Effector memory CD4-positive, alpha-beta T cell (primary cell): ENCODE measurements around the gene NUTM2F.
"Not testable (repeated sequence)": the region's sequence is repeated elsewhere in the genome, so short reads cannot be mapped to it uniquely, and the experiment has no call there.

Experiments
- DNase-seq, 3 donors: peaks; one replicate each; pipeline ENCODE4 v3.0.0-alpha.2; 2020
- H3K27ac ChIP-seq: 2 replicates; pipeline ENCODE4 v1.7.0; 2013; ENCODE audit warnings: mild to moderate bottlenecking, low read length, moderate library complexity; ENCODE audit not compliant: insufficient read depth, poor library complexity, severe bottlenecking
- H3K27me3 ChIP-seq: replicated peaks from 2 replicates; pipeline ENCODE4 v1.7.0; 2013; ENCODE audit warnings: mild to moderate bottlenecking, low read length; ENCODE audit not compliant: insufficient read depth, control insufficient read depth, poor library complexity, severe bottlenecking
- H3K36me3 ChIP-seq: 2 replicates; pipeline ENCODE4 v1.7.0; 2013; ENCODE audit warnings: mild to moderate bottlenecking, low read length, moderate library complexity; ENCODE audit not compliant: control insufficient read depth, insufficient read depth
- H3K4me1 ChIP-seq: 2 replicates; pipeline ENCODE4 v1.7.0; 2013; ENCODE audit warnings: low read length, mild to moderate bottlenecking; ENCODE audit not compliant: control insufficient read depth, insufficient read depth, poor library complexity, severe bottlenecking
- H3K4me3 ChIP-seq: 2 replicates; pipeline ENCODE4 v1.7.0; 2013; ENCODE audit warnings: low read length, low read depth, mild to moderate bottlenecking; ENCODE audit not compliant: insufficient read depth, poor library complexity, severe bottlenecking
- H3K9me3 ChIP-seq: 2 replicates; pipeline ENCODE4 v1.7.0; 2013; ENCODE audit warnings: mild to moderate bottlenecking, low read length, moderate library complexity; ENCODE audit not compliant: control insufficient read depth

Gene NUTM2F

GRCh38 chr9:94286116-94286515, 42.3 kb downstream of the NUTM2F start:
- no peak for DNase-seq
- Histone ChIP-seq H3K27ac (no peak overlapping the region), H3K9me3 (no peaks in the 10 kb centered on the region), H3K27me3 (no peaks in the 10 kb centered on the region), H3K4me1 (no peaks in the 10 kb centered on the region), H3K36me3 (peaks cover 13% of the 10 kb centered on the region), H3K4me3 (no peak overlapping the region)

- H3K27ac ChIP-seq: no peak overlapping the region
- H3K9me3 ChIP-seq: no peaks in the 10 kb centered on the region
- no peak overlapping the region for H3K4me3 ChIP-seq
- no peak for DNase-seq
- H3K36me3 ChIP-seq: peaks cover 40% of the 10 kb centered on the region
- no peaks in the 10 kb centered on the region for H3K4me1 ChIP-seq
- no peaks in the 10 kb centered on the region for H3K27me3 ChIP-seq
Measured at GRCh38 chr9:94281101-94281500, 47.3 kb downstream of the NUTM2F start.

GRCh38 chr9:94280409-94280989, 47.9 kb downstream of the NUTM2F start:
- Histone ChIP-seq H3K27ac (no peak overlapping the region), H3K9me3 (no peaks in the 10 kb centered on the region), H3K36me3 (peaks cover 40% of the 10 kb centered on the region), H3K4me3 (no peak overlapping the region), H3K4me1 (no peaks in the 10 kb centered on the region), H3K27me3 (no peaks in the 10 kb centered on the region)
- no peak for DNase-seq

GRCh38 chr9:94277885-94278536, 50.4 kb downstream of the NUTM2F start:
- H3K27me3 ChIP-seq: no peaks in the 10 kb centered on the region
- H3K27ac ChIP-seq: no peak overlapping the region
- DNase-seq: no peak
- no peak overlapping the region for H3K4me3 ChIP-seq
- peaks cover 40% of the 10 kb centered on the region for H3K36me3 ChIP-seq
- H3K9me3 ChIP-seq: no peaks in the 10 kb centered on the region
- H3K4me1 ChIP-seq: no peaks in the 10 kb centered on the region

GRCh38 chr9:94277029-94277428, 51.4 kb downstream of the NUTM2F start:
- not testable (repeated sequence) for H3K4me1 ChIP-seq

GRCh38 chr9:94270009-94270408, 58.4 kb downstream of the NUTM2F start:
- Histone ChIP-seq H3K27me3 (no peaks in the 10 kb centered on the region), H3K36me3 (no peaks in the 10 kb centered on the region), H3K4me3 (no peak overlapping the region), H3K9me3 (no peaks in the 10 kb centered on the region), H3K27ac (no peak overlapping the region), H3K4me1 (no peaks in the 10 kb centered on the region)
- DNase-seq: no peak

More at GRCh38 chr9:94277029-94277428, 51.4 kb downstream of the NUTM2F start:
- H3K27ac ChIP-seq, H3K27me3 ChIP-seq, H3K4me3 ChIP-seq, H3K9me3 ChIP-seq, DNase-seq: not testable (repeated sequence)
- peaks cover 36% of the 10 kb centered on the region for H3K36me3 ChIP-seq

GRCh38 chr9:94269264-94269663, 59.2 kb downstream of the NUTM2F start:
- Histone ChIP-seq H3K4me3 (no peak overlapping the region), H3K36me3 (no peaks in the 10 kb centered on the region), H3K9me3 (no peaks in the 10 kb centered on the region), H3K4me1 (no peaks in the 10 kb centered on the region), H3K27me3 (no peaks in the 10 kb centered on the region), H3K27ac (no peak overlapping the region)
- DNase-seq: no peak
